Gastroesophageal sphincter (tissue), 3 donors: ENCODE measurements around the gene ARHGEF7.

Experiments used
- CTCF ChIP-seq, 4 experiments: fragments of 200-600 bp in 2 of 4; fragments of 450-650 bp in 2 of 4; sonication (generic) in 1 of 4; IDR thresholded peaks; one replicate each; pipeline ENCODE4 v1.5.1; 2017 to 2019; ENCODE audit warnings: antibody characterized with exemption in 4 of 4, mild to moderate bottlenecking in 2 of 4, moderate library complexity in 2 of 4
- POLR2A ChIP-seq, 2 donors: fragments of 450-650 bp; IDR thresholded peaks; one replicate each; pipeline ENCODE4 v1.6.1; 2017; ENCODE audit warnings: antibody characterized with exemption in 2 of 2, mild to moderate bottlenecking in 2 of 2, moderate library complexity in 1 of 2
- POLR2AphosphoS5 ChIP-seq: sonication (generic); formaldehyde crosslinking; IDR thresholded peaks from one replicate; pipeline ENCODE4 v1.6.1; 2017; ENCODE audit warnings: antibody characterized with exemption

DNA sequence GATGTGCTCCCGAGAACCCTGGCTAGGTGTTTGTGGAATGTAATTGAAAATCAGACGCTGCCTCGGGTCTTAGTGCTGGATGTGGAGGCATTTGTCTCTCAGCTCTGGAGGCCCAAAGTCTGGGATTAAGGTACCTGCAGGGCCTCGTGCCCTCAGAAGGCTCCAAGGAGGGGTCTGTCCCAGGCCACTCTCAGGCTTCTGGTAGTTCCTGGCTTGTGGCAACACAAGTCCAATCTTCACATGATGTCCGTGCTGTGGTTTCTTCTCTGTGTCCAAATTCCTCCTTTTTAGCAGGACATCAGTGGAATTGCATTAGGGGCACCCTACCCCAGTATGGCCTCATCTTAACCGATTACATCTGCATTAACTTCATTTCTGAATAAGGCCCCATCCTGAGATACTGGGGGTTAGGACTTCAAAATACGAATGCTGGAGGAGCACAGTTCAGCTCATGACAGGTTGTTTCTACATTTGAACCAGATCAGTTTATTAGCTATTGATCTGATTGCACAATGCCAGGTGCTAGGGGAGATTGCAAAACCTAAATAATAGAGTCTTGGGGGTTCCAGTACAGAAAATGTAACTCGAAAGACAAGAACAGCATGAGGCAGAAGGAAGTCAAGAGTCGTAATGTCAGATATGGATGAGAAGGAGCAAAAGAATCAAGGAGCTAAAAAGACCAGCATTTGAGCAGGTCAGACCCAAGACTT is 3.9 kb downstream of the ARHGEF7 start:
- TF ChIP-seq CTCF (IDR thresholded peaks at IDR 0.05) (no peak), POLR2A (IDR thresholded peaks at IDR 0.05) (no peak), POLR2AphosphoS5 (no peak)
